ENCODE results near the gene NRM.
A peak's percentile ranks its signal among the peaks of the same experiment; 100 is the strongest.
"Not testable (repeated sequence)": the region's sequence is repeated elsewhere in the genome, so short reads cannot be mapped to it uniquely, and the experiment has no call there.

NRM gene

GRCh38 chr6:30723159-30723842, 32.5 kb upstream of the NRM start:
- peak overlapping the region; percentile 95 for H3K27ac Mint-ChIP-seq
- H3K9me3 Mint-ChIP-seq, H3K27me3 Mint-ChIP-seq: not testable (repeated sequence)
- H3K36me3 Mint-ChIP-seq, result peaks cover 19% of the 10 kb centered on the region
- peaks cover 45% of the 10 kb centered on the region for H3K4me1 Mint-ChIP-seq
- H3K4me3 Mint-ChIP-seq, result peak overlapping the region; percentile 98

GRCh38 chr6:30722280-30723112, 31.7 kb upstream of the NRM start:
- peak overlapping the region; percentile 95 for H3K27ac Mint-ChIP-seq
- peak overlapping the region; percentile 98 for H3K4me3 Mint-ChIP-seq
- peaks cover 48% of the 10 kb centered on the region for H3K4me1 Mint-ChIP-seq
- peaks cover 19% of the 10 kb centered on the region for H3K36me3 Mint-ChIP-seq
- no peaks in the 10 kb centered on the region for H3K9me3 Mint-ChIP-seq
- H3K27me3 Mint-ChIP-seq, result no peaks in the 10 kb centered on the region

DNA sequence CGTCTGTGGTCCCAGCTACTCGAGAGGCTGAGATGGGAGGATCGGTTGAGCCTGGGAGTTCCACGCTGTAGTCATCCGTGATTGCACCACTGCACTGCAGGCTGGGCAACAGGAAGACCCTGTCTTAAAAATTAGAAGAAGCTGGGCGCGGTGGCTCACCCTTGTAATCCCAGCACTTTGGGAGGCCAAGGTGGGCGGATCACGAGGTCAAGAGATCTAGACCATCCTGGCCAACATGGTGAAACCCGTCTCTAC, 31.2 kb upstream of the NRM start:
- not testable (repeated sequence) for H3K9me3 Mint-ChIP-seq
- Mint-ChIP-seq H3K4me3 (peak overlapping the region; percentile 98), H3K36me3 (peaks cover 21% of the 10 kb centered on the region)

DNA sequence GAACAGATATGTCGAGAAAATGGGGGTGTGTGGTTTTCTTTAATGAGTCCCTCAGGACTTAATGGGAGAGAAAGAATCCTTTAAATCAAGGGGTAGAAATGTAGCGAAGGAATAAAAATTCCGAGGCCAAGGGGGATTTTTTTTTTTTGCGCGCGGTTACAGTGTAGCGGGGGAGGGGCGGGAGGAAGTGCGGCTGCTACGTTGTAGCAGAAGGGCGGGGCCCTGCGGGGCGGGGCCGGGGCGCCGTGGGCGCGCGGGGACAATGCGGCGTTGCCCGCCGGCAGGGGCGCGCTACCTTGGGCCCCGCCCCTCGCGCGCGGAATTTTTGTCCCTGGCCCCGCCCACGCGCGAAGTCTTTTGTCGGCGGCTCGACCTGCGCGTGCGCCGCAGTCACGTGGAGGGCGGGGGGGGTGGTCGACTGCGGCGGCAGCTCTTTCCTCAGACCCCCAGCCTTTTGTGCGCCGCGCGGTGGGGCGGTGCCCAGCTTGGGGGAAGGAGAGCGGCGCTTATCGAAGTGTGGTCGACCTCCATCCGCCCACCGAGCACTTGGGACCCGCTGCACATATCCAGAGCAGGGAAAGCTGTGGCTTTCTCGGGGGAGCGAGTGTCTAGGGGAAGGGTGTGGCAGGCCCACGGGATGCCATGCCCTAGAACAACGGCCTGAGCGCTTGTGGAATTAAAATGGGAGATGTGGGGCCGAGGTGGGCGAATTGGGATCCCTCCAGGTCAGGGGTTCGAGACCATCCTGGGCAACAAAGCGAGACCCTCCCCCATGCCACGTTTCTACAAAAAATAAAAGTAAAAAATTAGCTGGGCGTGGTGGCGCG, 30.6 kb upstream of the NRM start:
- Mint-ChIP-seq H3K4me1 (peaks cover 55% of the 10 kb centered on the region), H3K9me3 (no peaks in the 10 kb centered on the region), H3K36me3 (peaks cover 22% of the 10 kb centered on the region), H3K4me3 (peak overlapping the region; percentile 98), H3K27me3 (no peaks in the 10 kb centered on the region), H3K27ac (peak overlapping the region; percentile 95)

More for the DNA sequence above, 31.2 kb upstream of the NRM start:
- not testable (repeated sequence) for H3K27me3 Mint-ChIP-seq
- peaks cover 52% of the 10 kb centered on the region for H3K4me1 Mint-ChIP-seq
- H3K27ac Mint-ChIP-seq, result peak overlapping the region; percentile 95

DNA sequence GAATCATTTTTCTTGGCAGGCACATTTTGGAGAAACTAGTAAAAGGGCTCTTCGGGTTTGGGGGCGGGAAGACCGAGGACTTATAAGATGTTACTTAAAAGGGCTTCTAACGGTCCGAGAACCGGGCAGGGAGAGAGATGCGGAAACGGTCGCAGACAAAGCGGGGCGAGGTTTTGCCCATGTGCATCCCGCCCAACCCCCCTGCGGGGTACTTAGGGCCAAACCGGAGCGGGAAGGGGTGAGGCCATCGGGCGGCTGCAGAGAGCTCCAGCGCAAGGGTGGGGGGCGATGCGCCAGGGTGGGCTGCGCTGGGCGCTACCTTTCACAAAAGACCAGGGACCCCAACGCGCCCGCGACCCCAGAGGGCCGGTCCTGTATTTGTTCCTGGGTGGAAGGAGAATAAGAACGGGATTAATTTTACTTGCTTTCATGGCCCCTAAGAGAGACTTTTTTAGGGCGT, 30.0 kb upstream of the NRM start:
- peak overlapping the region; percentile 98 for H3K4me3 Mint-ChIP-seq
- no peaks in the 10 kb centered on the region for H3K9me3 Mint-ChIP-seq
- peaks cover 24% of the 10 kb centered on the region for H3K36me3 Mint-ChIP-seq
- H3K27me3 Mint-ChIP-seq, result no peaks in the 10 kb centered on the region
- peak overlapping the region; percentile 95 for H3K27ac Mint-ChIP-seq
- H3K4me1 Mint-ChIP-seq, result peaks cover 60% of the 10 kb centered on the region

DNA sequence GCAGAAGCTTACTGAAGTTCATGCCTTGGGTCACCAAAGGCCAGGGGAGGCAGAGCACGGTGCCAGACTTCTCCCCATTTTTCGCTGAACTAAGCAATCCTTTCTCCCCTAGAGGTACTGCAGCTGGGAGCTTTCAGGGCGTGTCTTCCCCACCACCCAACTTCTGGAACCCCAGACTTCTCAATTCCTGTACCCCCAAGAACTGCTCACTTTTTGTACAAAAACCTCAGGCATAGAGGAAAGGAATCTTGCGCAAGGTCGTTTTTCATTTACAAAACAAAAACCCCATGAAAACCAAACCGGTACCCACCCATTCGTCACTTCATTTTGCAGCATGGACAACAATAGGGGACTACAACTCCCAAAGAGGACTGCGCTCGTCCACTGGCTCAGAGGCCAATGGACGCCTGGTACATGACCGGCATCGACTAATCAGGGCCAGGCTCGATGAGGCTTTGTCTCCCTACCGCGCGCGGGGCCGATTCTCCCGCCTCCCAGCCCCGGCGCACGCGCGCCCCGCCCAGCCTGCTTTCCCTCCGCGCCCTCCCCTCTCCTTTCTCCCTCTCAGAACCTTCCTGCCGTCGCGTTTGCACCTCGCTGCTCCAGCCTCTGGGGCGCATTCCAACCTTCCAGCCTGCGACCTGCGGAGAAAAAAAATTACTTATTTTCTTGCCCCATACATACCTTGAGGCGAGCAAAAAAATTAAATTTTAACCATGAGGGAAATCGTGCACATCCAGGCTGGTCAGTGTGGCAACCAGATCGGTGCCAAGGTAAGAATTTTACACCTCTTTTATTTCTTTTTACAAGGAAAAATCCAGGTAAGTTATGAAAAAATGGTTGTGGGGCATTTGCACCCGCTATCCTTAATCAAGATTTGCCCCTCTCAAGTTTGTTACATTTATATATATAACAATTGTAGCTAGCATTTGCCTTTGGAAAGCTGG, 29.3 kb upstream of the NRM start, which contains the start of gene TUBB:
TUBB (plus strand) TSS at position 562 of the 947 bp plus-strand sequence; CDS start at position 717, 155 bp downstream.
- Mint-ChIP-seq H3K4me1 (peaks cover 62% of the 10 kb centered on the region), H3K36me3 (peaks cover 23% of the 10 kb centered on the region)

DNA sequence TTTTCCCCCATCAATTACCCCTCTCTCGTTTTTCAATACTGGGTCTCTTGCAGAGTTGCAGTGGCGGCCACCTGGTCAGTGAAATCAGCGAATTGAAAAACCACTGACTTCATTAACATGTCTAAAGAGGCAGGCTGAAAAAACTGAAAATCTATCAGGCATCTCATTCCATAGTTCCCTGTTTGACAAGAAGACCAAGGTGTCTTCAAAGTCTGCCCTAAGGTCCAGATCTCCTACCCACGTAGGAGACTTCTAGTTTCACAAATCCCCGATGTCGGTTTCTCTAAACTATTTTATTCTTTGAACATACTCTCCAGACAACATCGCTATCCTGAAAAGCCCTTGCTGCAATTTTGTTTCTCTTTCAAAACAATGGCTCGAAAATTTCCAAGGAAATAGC, 28.6 kb upstream of the NRM start:
- Mint-ChIP-seq H3K27me3 (no peaks in the 10 kb centered on the region), H3K9me3 (no peaks in the 10 kb centered on the region), H3K36me3 (peaks cover 23% of the 10 kb centered on the region), H3K4me1 (peaks cover 60% of the 10 kb centered on the region), H3K27ac (peak overlapping the region; percentile 93), H3K4me3 (peak overlapping the region; percentile 98)

More for the DNA sequence above, 29.3 kb upstream of the NRM start, which contains the start of gene TUBB:
- Mint-ChIP-seq H3K9me3 (no peaks in the 10 kb centered on the region), H3K27ac (peak within 1 kb of the TSS; percentile 95), H3K4me3 (peak within 1 kb of the TSS; percentile 98), H3K27me3 (no peaks in the 10 kb centered on the region)

- peaks cover 49% of the 10 kb centered on the region for H3K4me1 Mint-ChIP-seq
- H3K27me3 Mint-ChIP-seq, H3K9me3 Mint-ChIP-seq: not testable (repeated sequence)
- peak overlapping the region; percentile 99 for H3K27ac Mint-ChIP-seq
- peak overlapping the region; percentile 98 for H3K4me3 Mint-ChIP-seq
- H3K36me3 Mint-ChIP-seq, result peaks cover 19% of the 10 kb centered on the region
Observed at GRCh38 chr6:30717845-30718720, 27.3 kb upstream of the NRM start.

- Mint-ChIP-seq H3K9me3 (no peaks in the 10 kb centered on the region), H3K4me1 (peaks cover 50% of the 10 kb centered on the region), H3K4me3 (peak within 1 kb of the TSS; percentile 98), H3K36me3 (peaks cover 21% of the 10 kb centered on the region), H3K27ac (peak within 1 kb of the TSS; percentile 99), H3K27me3 (no peaks in the 10 kb centered on the region)
Observed at GRCh38 chr6:30717129-30717844, 26.5 kb upstream of the NRM start, which contains the start of gene MDC1. TSS of gene MDC1 (minus strand) at chr6:30717281. CDS start at chr6:30715175, 2,106 bp downstream.

DNA sequence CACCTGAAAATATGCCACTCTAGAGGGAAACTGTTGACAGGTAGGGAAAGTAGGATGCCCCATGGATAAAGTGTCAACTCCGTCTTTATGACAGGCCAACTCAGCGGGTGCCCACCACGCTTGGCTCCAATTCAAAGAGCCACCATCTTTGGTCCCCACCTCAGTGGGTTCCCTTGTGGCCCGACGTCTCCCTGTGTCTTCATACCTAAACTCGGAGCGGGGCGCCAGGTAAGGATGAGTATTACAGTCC, 26.0 kb upstream of the NRM start:
- peaks cover 55% of the 10 kb centered on the region for H3K4me1 Mint-ChIP-seq

GRCh38 chr6:30714263-30714662, 23.5 kb upstream of the NRM start:
- Mint-ChIP-seq H3K27me3 (no peaks in the 10 kb centered on the region), H3K27ac (no peak overlapping the region), H3K4me3 (no peak overlapping the region), H3K4me1 (peaks cover 50% of the 10 kb centered on the region), H3K9me3 (no peaks in the 10 kb centered on the region), H3K36me3 (peaks cover 20% of the 10 kb centered on the region)

More for the DNA sequence above, 26.0 kb upstream of the NRM start:
- H3K9me3 Mint-ChIP-seq, result no peaks in the 10 kb centered on the region
- peaks cover 22% of the 10 kb centered on the region for H3K36me3 Mint-ChIP-seq
- no peaks in the 10 kb centered on the region for H3K27me3 Mint-ChIP-seq
- peak overlapping the region; percentile 98 for H3K4me3 Mint-ChIP-seq
- peak overlapping the region; percentile 99 for H3K27ac Mint-ChIP-seq

DNA sequence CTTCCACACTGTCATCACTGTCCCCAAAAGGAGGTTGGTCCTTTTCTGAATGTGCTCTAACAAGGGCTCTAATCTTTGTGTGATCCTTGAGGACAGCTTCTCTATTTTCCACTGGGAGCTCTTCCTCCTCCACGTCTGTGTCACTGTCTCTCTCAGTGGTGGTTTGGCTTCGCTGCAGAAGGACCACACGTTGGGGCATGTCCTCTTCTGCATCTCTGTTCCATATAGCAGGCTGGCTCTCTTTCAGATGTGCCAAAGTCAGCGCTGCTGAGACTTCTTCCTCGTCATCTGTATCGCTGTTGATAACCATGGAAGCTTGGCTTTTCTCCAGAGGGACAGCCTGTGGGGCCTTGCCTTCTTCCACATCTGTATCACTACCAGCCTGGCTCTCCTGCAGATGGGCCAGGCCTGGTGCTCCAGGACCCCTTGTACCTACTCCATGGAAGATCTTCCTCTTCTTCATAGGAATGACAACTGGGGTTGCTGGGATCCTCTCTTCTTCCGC, 21.7 kb upstream of the NRM start:
- Mint-ChIP-seq H3K27ac (no peak overlapping the region), H3K4me3 (no peak overlapping the region), H3K27me3 (no peaks in the 10 kb centered on the region), H3K4me1 (peaks cover 48% of the 10 kb centered on the region), H3K9me3 (no peaks in the 10 kb centered on the region), H3K36me3 (peaks cover 28% of the 10 kb centered on the region)

GRCh38 chr6:30711758-30712380, 21.1 kb upstream of the NRM start:
- Mint-ChIP-seq H3K4me1 (peaks cover 42% of the 10 kb centered on the region), H3K9me3 (no peaks in the 10 kb centered on the region), H3K4me3 (no peak overlapping the region), H3K27ac (no peak overlapping the region), H3K27me3 (no peaks in the 10 kb centered on the region), H3K36me3 (peaks cover 28% of the 10 kb centered on the region)
